CD14-positive monocyte (primary cell): ENCODE results near the gene ABCA4. TPM values are rescaled to one million over a fixed set of nuclear protein-coding genes. Genes with fewer than 3 reads are reported as not detected.

Experiments used
- DNase-seq, 3 donors: peaks; one replicate each; pipeline ENCODE4 v3.0.0-alpha.2; 2011 to 2022
- H2AFZ ChIP-seq: 2 replicates; pipeline ENCODE4 v1.6.0; 2012; ENCODE audit warnings: mild to moderate bottlenecking, low read depth, low read length, inconsistent platforms; ENCODE audit not compliant: insufficient read depth, poor library complexity, severe bottlenecking
- H3K27ac ChIP-seq, 2 donors: 1 replicate in 1 of 2; 2 replicates in 1 of 2; pipeline ENCODE4 v1.5.1; 2012 to 2013; ENCODE audit warnings: low read length in 2 of 2, control low read depth in 1 of 2, inconsistent platforms in 1 of 2, low read depth in 1 of 2, mild to moderate bottlenecking in 1 of 2
- H3K27me3 ChIP-seq, 2 donors: one replicate each; pipeline versions ENCODE4 v1.6.0 to v1.6.1; 2011 to 2013; ENCODE audit warnings: low read length in 2 of 2; ENCODE audit not compliant: control insufficient read depth in 2 of 2, insufficient read depth in 2 of 2
- H3K36me3 ChIP-seq, 2 donors: replicated peaks in 1 of 2; 1 replicate in 1 of 2; 2 replicates in 1 of 2; pipeline versions ENCODE4 v1.5.1 to v1.6.1; 2012 to 2013; ENCODE audit warnings: low read length in 2 of 2, control low read depth in 1 of 2, inconsistent platforms in 1 of 2, mild to moderate bottlenecking in 1 of 2; ENCODE audit not compliant: insufficient read depth in 2 of 2, control insufficient read depth in 1 of 2
- H3K4me1 ChIP-seq, 2 donors: 1 replicate in 1 of 2; 2 replicates in 1 of 2; pipeline versions ENCODE4 v1.5.1 to v1.6.1; 2012 to 2013; ENCODE audit warnings: low read length in 2 of 2, control low read depth in 1 of 2, inconsistent platforms in 1 of 2, mild to moderate bottlenecking in 1 of 2, moderate library complexity in 1 of 2; ENCODE audit not compliant: insufficient read depth in 2 of 2, control insufficient read depth in 1 of 2
- H3K4me2 ChIP-seq: replicated peaks from 2 replicates; pipeline ENCODE3; 2012; ENCODE audit warnings: low read length, moderate library complexity, mild to moderate bottlenecking; ENCODE audit not compliant: poor library complexity, severe bottlenecking; ENCODE audit errors: extremely low read depth
- H3K4me3 ChIP-seq, 3 experiments: fragments of 200-600 bp in 1 of 3; sonication (generic) in 1 of 3; replicated peaks in 1 of 3; 1 replicate in 2 of 3; 2 replicates in 1 of 3; pipeline ENCODE4 v1.5.1; 2011 to 2013; ENCODE audit warnings: low read length in 3 of 3, mild to moderate bottlenecking in 3 of 3, control low read depth in 2 of 3, low read depth in 2 of 3, inconsistent platforms in 1 of 3, moderate library complexity in 1 of 3
- H3K79me2 ChIP-seq: 2 replicates; pipeline ENCODE4 v1.6.0; 2012; ENCODE audit warnings: mild to moderate bottlenecking, control low read depth, inconsistent platforms, low read length, moderate library complexity; ENCODE audit not compliant: insufficient read depth
- H3K9ac ChIP-seq: 2 replicates; pipeline ENCODE4 v1.6.0; 2017; ENCODE audit warnings: low read length, mild to moderate bottlenecking; ENCODE audit not compliant: insufficient read depth, poor library complexity, severe bottlenecking
- H3K9me3 ChIP-seq, 2 donors: replicated peaks in 1 of 2; 1 replicate in 1 of 2; 2 replicates in 1 of 2; pipeline versions ENCODE4 v1.5.1 to v1.6.1; 2012 to 2013; ENCODE audit warnings: low read length in 2 of 2, control low read depth in 1 of 2; ENCODE audit not compliant: control insufficient read depth in 1 of 2, insufficient read depth in 1 of 2
- H4K20me1 ChIP-seq: 2 replicates; pipeline ENCODE4 v1.6.0; 2012; ENCODE audit warnings: mild to moderate bottlenecking, low read length, control low read depth, moderate library complexity; ENCODE audit not compliant: insufficient read depth
- H3K27ac Mint-ChIP-seq, 7 donors: one replicate each; pipeline ENCODE4 v1.8.0; 2020; ENCODE audit warnings: mild to moderate bottlenecking in 7 of 7, mixed read lengths in 7 of 7, moderate library complexity in 6 of 7, inconsistent platforms in 2 of 7
- H3K27me3 Mint-ChIP-seq, 3 donors: one replicate each; pipeline ENCODE4 v1.8.0; 2021 to 2022; ENCODE audit warnings: low read depth in 3 of 3, mild to moderate bottlenecking in 3 of 3, mixed read lengths in 3 of 3, moderate library complexity in 3 of 3, inconsistent platforms in 1 of 3
- H3K36me3 Mint-ChIP-seq, 2 donors: one replicate each; pipeline ENCODE4 v1.8.0; 2020; ENCODE audit warnings: mixed read lengths in 2 of 2, inconsistent platforms in 1 of 2, mild to moderate bottlenecking in 1 of 2
- H3K4me1 Mint-ChIP-seq: one replicate; pipeline ENCODE4 v1.8.0; 2020; ENCODE audit warnings: mild to moderate bottlenecking, mixed read lengths
- H3K4me3 Mint-ChIP-seq, 2 donors: one replicate each; pipeline ENCODE4 v1.8.0; 2020; ENCODE audit warnings: mild to moderate bottlenecking in 2 of 2, mixed read lengths in 2 of 2, moderate library complexity in 1 of 2
- H3K9me3 Mint-ChIP-seq, 7 donors: one replicate each; pipeline ENCODE4 v1.8.0; 2020 to 2022; ENCODE audit warnings: mixed read lengths in 7 of 7, mild to moderate bottlenecking in 6 of 7, moderate library complexity in 6 of 7, inconsistent platforms in 2 of 7
- WGBS: methylation state at CpG from one replicate; pipeline ENCODE4 v1.1.5; 2013; ENCODE audit warnings: missing lambda C conversion rate; ENCODE audit not compliant: insufficient coverage; 5-methylcytosine and 5-hydroxymethylcytosine counted together
- intact Hi-C, 2 donors: fragments of 100-400 bp; cut with micrococcal nuclease; formaldehyde crosslinking; loops; one replicate each; pipeline versions ENCODE4 v1.15.0 to v1.15.1; 2023
- polyA plus RNA-seq, 3 donors: library from polyadenylated mRNA; depleted of rRNA in 1 of 3; unstranded in 2 of 3; stranded (reverse) in 1 of 3; fragments of 300-500 nt in 2 of 3; fragments of >200 nt in 1 of 3; fragmentation: Illumina TruSeq in 2 of 3; gene quantifications; 1 replicate in 2 of 3; 2 replicates in 1 of 3; pipeline ENCODE4 v1.2.3, GENCODE V29; 2012 to 2021
- TF ChIP-seq, protein P1 (sequence below): fragments of 200-600 bp; IDR thresholded peaks from one replicate; pipeline ENCODE4 v1.8.0; 2022; ENCODE audit warnings: antibody characterized with exemption, mild to moderate bottlenecking

The ABCA4 gene
- polyA plus RNA-seq, 3 donors = not detected

DNA sequence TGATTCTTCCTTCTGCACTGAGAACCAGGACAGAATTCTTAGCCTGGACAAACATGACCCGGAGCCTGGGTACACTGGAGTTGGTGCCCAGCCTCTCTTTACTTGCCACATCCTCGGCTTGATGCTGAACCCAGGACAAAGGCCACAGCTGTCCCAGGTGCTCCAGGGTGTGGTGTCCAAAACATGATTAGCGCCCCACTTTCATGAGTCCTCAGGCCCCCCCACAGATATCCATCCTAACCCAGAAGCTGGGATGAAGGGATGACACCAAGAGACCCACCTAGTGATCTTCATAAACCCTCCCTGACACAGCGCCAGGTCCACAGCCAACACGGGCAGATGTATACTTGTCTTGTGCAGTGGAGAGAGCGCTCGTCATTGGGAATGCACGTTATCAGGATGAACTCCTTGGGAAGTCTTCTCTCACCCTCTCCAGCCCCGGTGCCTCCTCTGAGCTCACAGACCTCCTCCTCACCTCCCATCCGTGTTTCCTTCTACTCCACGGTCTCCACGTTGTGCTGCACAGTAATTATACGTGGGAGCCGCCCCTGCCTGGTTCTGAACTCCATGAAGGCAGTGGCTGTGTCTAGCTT is 3.6 kb downstream of the ABCA4 start:
- no peak for DNase-seq

DNA sequence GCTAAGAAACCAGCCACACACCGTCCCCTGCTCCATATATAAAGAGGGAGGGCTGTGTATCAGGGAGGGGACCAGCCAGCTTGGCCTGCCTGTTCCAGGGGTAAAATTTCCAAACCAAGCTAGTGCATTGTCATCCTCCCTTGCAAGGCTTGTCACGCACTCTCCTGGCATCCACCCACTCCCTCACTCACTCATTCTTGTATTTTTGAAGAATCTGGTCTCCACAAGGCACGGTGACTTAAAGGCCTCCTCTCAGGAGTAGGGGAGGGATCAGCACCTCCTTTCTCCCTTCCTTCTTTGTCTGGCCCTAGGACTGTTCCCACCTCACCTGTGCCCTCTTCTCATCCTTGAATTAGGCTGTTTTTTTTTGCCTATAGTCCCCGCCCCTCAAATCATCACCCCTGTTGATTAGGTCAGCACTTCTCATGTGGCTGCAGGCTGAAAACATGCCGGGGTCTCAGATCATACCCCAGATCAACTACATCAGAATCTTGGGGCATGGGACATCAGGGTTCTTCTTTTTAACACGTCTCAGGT is 5.0 kb downstream of the ABCA4 start:
- Histone ChIP-seq H3K4me2 (no peak overlapping the region), H3K27ac (no peak overlapping the region), H3K9me3 (no peaks in the 10 kb centered on the region), H2AFZ (no peak overlapping the region), H3K36me3 (no peaks in the 10 kb centered on the region), H3K4me1 (no peaks in the 10 kb centered on the region), H4K20me1 (no peaks in the 10 kb centered on the region), H3K79me2 (no peaks in the 10 kb centered on the region), H3K27me3 (peaks cover 32 to 87% of the 10 kb centered on the region in 2 donors), H3K4me3 (no peak overlapping the region), H3K9ac (no peak overlapping the region)
- Mint-ChIP-seq H3K27me3 (peaks cover 67 to 92% (median 75%) of the 10 kb centered on the region in 3 donors), H3K4me3 (peak overlapping the region in 1 of 2 donors; percentile 8), H3K9me3 (peaks cover 0 to 2% (median 0%) of the 10 kb centered on the region in 7 donors), H3K4me1 (peaks cover 5% of the 10 kb centered on the region), H3K27ac (no peak overlapping the region), H3K36me3 (no peaks in the 10 kb centered on the region)
- TF ChIP-seq, protein P1, sequence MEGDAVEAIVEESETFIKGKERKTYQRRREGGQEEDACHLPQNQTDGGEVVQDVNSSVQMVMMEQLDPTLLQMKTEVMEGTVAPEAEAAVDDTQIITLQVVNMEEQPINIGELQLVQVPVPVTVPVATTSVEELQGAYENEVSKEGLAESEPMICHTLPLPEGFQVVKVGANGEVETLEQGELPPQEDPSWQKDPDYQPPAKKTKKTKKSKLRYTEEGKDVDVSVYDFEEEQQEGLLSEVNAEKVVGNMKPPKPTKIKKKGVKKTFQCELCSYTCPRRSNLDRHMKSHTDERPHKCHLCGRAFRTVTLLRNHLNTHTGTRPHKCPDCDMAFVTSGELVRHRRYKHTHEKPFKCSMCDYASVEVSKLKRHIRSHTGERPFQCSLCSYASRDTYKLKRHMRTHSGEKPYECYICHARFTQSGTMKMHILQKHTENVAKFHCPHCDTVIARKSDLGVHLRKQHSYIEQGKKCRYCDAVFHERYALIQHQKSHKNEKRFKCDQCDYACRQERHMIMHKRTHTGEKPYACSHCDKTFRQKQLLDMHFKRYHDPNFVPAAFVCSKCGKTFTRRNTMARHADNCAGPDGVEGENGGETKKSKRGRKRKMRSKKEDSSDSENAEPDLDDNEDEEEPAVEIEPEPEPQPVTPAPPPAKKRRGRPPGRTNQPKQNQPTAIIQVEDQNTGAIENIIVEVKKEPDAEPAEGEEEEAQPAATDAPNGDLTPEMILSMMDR = no peak
- 93% methylated on average over 4 of the region's 6 CpGs for WGBS
- DNase-seq = no peak
- intact Hi-C loops = no loop called here

More for the DNA sequence above, 3.6 kb downstream of the ABCA4 start:
- 98% methylated on average over 8 of the region's 14 CpGs for WGBS
- TF ChIP-seq, protein P1 = no peak
- H3K4me1 ChIP-seq = no peaks in the 10 kb centered on the region
- no peak overlapping the region for H3K27ac Mint-ChIP-seq
- H3K4me3 ChIP-seq = no peak overlapping the region
- no peak overlapping the region for H3K9ac ChIP-seq
- H3K27me3 Mint-ChIP-seq = peaks cover 68 to 89% (median 72%) of the 10 kb centered on the region in 3 donors
- H3K4me2 ChIP-seq = no peak overlapping the region
- H3K27me3 ChIP-seq = peaks cover 28 to 83% of the 10 kb centered on the region in 2 donors
- H3K79me2 ChIP-seq = no peaks in the 10 kb centered on the region
- H3K9me3 Mint-ChIP-seq = peaks cover 0 to 2% (median 0%) of the 10 kb centered on the region in 7 donors
- peak overlapping the region in 1 of 2 donors; percentile 52 for H3K4me3 Mint-ChIP-seq
- no peaks in the 10 kb centered on the region for H3K9me3 ChIP-seq
- H3K4me1 Mint-ChIP-seq = peaks cover 5% of the 10 kb centered on the region
- intact Hi-C loops = no loop called here
- no peak overlapping the region for H3K27ac ChIP-seq
- no peaks in the 10 kb centered on the region for H4K20me1 ChIP-seq
- H3K36me3 Mint-ChIP-seq = no peaks in the 10 kb centered on the region
- no peaks in the 10 kb centered on the region for H3K36me3 ChIP-seq
- no peak overlapping the region for H2AFZ ChIP-seq
